ENCODE measurements around the gene CDX2.

GRCh38 chr13:27924529-27925141 is 44.5 kb downstream of the CDX2 start:
- TF ChIP-seq POLR2AphosphoS5 (IDR thresholded peaks at IDR 0.05) (no peak), CTCF (IDR thresholded peaks at IDR 0.05) (no peak), POLR2A (IDR thresholded peaks at IDR 0.05; ENCODE audit: low read depth) (no peak), EP300 (IDR thresholded peaks at IDR 0.05) (no peak)

Data from esophagus muscularis mucosa (tissue), 4 donors.